Left lobe of liver (tissue), 2 donors: Measurements from ENCODE around the gene CD36. TPM values are rescaled to one million over a fixed set of nuclear protein-coding genes. Genes with fewer than 3 reads are reported as not detected.
A peak's percentile ranks its signal among the peaks of the same experiment; 100 is the strongest.

Source experiments
- ATAC-seq: fragments of 200-7000 bp; cut with Tn5 transposase; one replicate; pipeline ENCODE4 v1.9.1; 2020; ENCODE audit warnings: mild to moderate bottlenecking, moderate library complexity
- DNase-seq: peaks from one replicate; pipeline ENCODE4 v3.0.0-alpha.2; 2020; ENCODE audit warnings: low spot score
- total RNA-seq: library from RNA; stranded (reverse); gene quantifications from one replicate; pipeline ENCODE4 v1.2.1, GENCODE V29; 2021
- donor health status: DM: no; HTN: no; CAD: no; lungs with moderate emphysema.
- donor health status: DM: no; HTN: yes; CAD: no.

The CD36 gene
- total RNA-seq, 1 donor from 2014 or later: 16.3 TPM

GRCh38 chr7:80623503-80624252 lies 14.8 kb upstream of the CD36 start:
- ATAC-seq (no peak), DNase-seq (no peak)

- ATAC-seq (no peak), DNase-seq (no peak)
Measured at GRCh38 chr7:80624763-80625162, 13.7 kb upstream of the CD36 start.

- ATAC-seq: no peak
Measured at GRCh38 chr7:80629023-80629422, 9.4 kb upstream of the CD36 start.

GRCh38 chr7:80630608-80631405 lies 7.6 kb upstream of the CD36 start:
- DNase-seq (no peak), ATAC-seq (no peak)

More at GRCh38 chr7:80629023-80629422, 9.4 kb upstream of the CD36 start:
- no peak for DNase-seq

- no peak for ATAC-seq
Measured at GRCh38 chr7:80631421-80631820, 7.0 kb upstream of the CD36 start.

GRCh38 chr7:80632139-80632538 lies 6.3 kb upstream of the CD36 start:
- ATAC-seq: no peak
- DNase-seq: no peak

More at GRCh38 chr7:80631421-80631820, 7.0 kb upstream of the CD36 start:
- no peak for DNase-seq

GRCh38 chr7:80632819-80633218 lies 5.6 kb upstream of the CD36 start:
- ATAC-seq (no peak), DNase-seq (no peak)

GRCh38 chr7:80634505-80634904 lies 3.9 kb upstream of the CD36 start:
- no peak for DNase-seq
- peak; percentile 55 for ATAC-seq

GRCh38 chr7:80635533-80635932 lies 2.9 kb upstream of the CD36 start:
- DNase-seq (no peak), ATAC-seq (no peak)

- DNase-seq (no peak), ATAC-seq (no peak)
Measured at GRCh38 chr7:80635998-80636397, 2.4 kb upstream of the CD36 start.

GRCh38 chr7:80636709-80637108 lies 1.7 kb upstream of the CD36 start:
- ATAC-seq (no peak), DNase-seq (no peak)

GRCh38 chr7:80637454-80637853 lies 988 bp upstream of the CD36 start:
- no peak for ATAC-seq
- no peak for DNase-seq

GRCh38 chr7:80639011-80639410 lies 569 bp downstream of the CD36 start:
- no peak for ATAC-seq

GRCh38 chr7:80640846-80641245 lies 2.4 kb downstream of the CD36 start:
- DNase-seq (no peak), ATAC-seq (no peak)

More at GRCh38 chr7:80639011-80639410, 569 bp downstream of the CD36 start:
- no peak for DNase-seq

GRCh38 chr7:80641548-80641947 lies 3.1 kb downstream of the CD36 start:
- ATAC-seq (no peak), DNase-seq (no peak)

- no peak for DNase-seq
- ATAC-seq: peak; percentile 95
Measured at GRCh38 chr7:80642871-80643270, 4.4 kb downstream of the CD36 start.

GRCh38 chr7:80643336-80643915 lies 5.0 kb downstream of the CD36 start:
- ATAC-seq: no peak
- no peak for DNase-seq

GRCh38 chr7:80644054-80644453 lies 5.6 kb downstream of the CD36 start:
- DNase-seq (no peak), ATAC-seq (no peak)

- no peak for DNase-seq
- ATAC-seq: peak; percentile 47
Measured at GRCh38 chr7:80646083-80646865, 7.8 kb downstream of the CD36 start.

GRCh38 chr7:80647436-80647835 lies 9.0 kb downstream of the CD36 start:
- ATAC-seq (no peak), DNase-seq (no peak)

- DNase-seq: no peak
- no peak for ATAC-seq
Measured at GRCh38 chr7:80648031-80648600, 9.7 kb downstream of the CD36 start.
